OCI-M1 (cell line): ENCODE measurements around the gene FBN3.
"Not testable (repeated sequence)": the region's sequence is repeated elsewhere in the genome, so short reads cannot be mapped to it uniquely, and the experiment has no call there.

Experiments used
- DNase-seq: peaks from one replicate; lab custom pipeline; 2025; lab: John Stamatoyannopoulos, UW

Gene FBN3

GRCh38 chr19:8117991-8118390 is 31.4 kb downstream of the FBN3 start:
- DNase-seq, result no peak

- DNase-seq, result no peak
These were observed 32.7 kb downstream of the FBN3 start for GRCh38 chr19:8116437-8117293.

- no peak for DNase-seq
These were observed 33.5 kb downstream of the FBN3 start for GRCh38 chr19:8115805-8116396.

- no peak for DNase-seq
These were observed 36.4 kb downstream of the FBN3 start for GRCh38 chr19:8113017-8113416.

- DNase-seq, result no peak
These were observed 38.0 kb downstream of the FBN3 start for GRCh38 chr19:8111376-8111775.

GRCh38 chr19:8110931-8111330 is 38.5 kb downstream of the FBN3 start:
- DNase-seq, result no peak

- DNase-seq, result no peak
These were observed 39.3 kb downstream of the FBN3 start for GRCh38 chr19:8109890-8110662.

- no peak for DNase-seq
These were observed 39.9 kb downstream of the FBN3 start for GRCh38 chr19:8109455-8109854.

GRCh38 chr19:8108560-8109445 is 40.6 kb downstream of the FBN3 start:
- no peak for DNase-seq

GRCh38 chr19:8107301-8107903 is 42.0 kb downstream of the FBN3 start:
- DNase-seq, result no peak

- DNase-seq, result no peak
These were observed 43.9 kb downstream of the FBN3 start for GRCh38 chr19:8105471-8105870.

GRCh38 chr19:8101910-8102309 is 47.5 kb downstream of the FBN3 start:
- not testable (repeated sequence) for DNase-seq

- no peak for DNase-seq
These were observed 48.1 kb downstream of the FBN3 start for GRCh38 chr19:8101311-8101710.

GRCh38 chr19:8097681-8098567 is 51.5 kb downstream of the FBN3 start:
- no peak for DNase-seq

GRCh38 chr19:8097198-8097597 is 52.2 kb downstream of the FBN3 start:
- no peak for DNase-seq

- DNase-seq, result peak; percentile 30
These were observed 53.3 kb downstream of the FBN3 start for GRCh38 chr19:8096071-8096470.

GRCh38 chr19:8095354-8095886 is 54.0 kb downstream of the FBN3 start:
- DNase-seq, result no peak

GRCh38 chr19:8094336-8094735 is 55.1 kb downstream of the FBN3 start:
- no peak for DNase-seq

- DNase-seq, result no peak
These were observed 55.7 kb downstream of the FBN3 start for GRCh38 chr19:8093740-8094139.

- DNase-seq, result no peak
These were observed 58.4 kb downstream of the FBN3 start for GRCh38 chr19:8090950-8091349.
